K562 (cell line): Measurements from ENCODE around the gene MAP4K1. TPM values are rescaled to one million over a fixed set of nuclear protein-coding genes. Genes with fewer than 3 reads are reported as not detected.
A peak's percentile ranks its signal among the peaks of the same experiment; 100 is the strongest.

Source experiments
- ARID1B ChIP-seq: fragments of 450-650 bp; IDR thresholded peaks from 2 replicates; pipeline ENCODE4 v1.6.1; 2016; ENCODE audit warnings: antibody characterized with exemption, mild to moderate bottlenecking, inconsistent platforms
- BMI1 ChIP-seq: fragments of 150-350 bp; IDR thresholded peaks from 2 replicates; pipeline ENCODE4 v1.6.1; 2014; ENCODE audit warnings: low read length
- CUX1 ChIP-seq: fragments of 200-800 bp; sonication (Bioruptor generic); IDR thresholded peaks from 2 replicates; pipeline ENCODE4 v1.6.1; 2016; ENCODE audit warnings: missing genetic modification characterization, missing compliant biosample characterization
- GTF2B ChIP-seq: IDR thresholded peaks from 2 replicates; pipeline ENCODE4 v1.6.1; 2011; ENCODE audit not compliant: insufficient read length; ENCODE audit errors: extremely low read depth
- HCFC1 ChIP-seq: IDR thresholded peaks from 2 replicates; pipeline ENCODE4 v1.6.1; 2012; ENCODE audit warnings: low read depth, low read length, improper control_type of control experiment
- HEY1 ChIP-seq: fragments of 250-450 bp; sonication (Bioruptor Pico); IDR thresholded peaks from 2 replicates; pipeline ENCODE4 v1.5.0; 2020; ENCODE audit warnings: mild to moderate bottlenecking, moderate library complexity, borderline replicate concordance
- HLTF ChIP-seq: fragments of 450-650 bp; IDR thresholded peaks from 2 replicates; pipeline ENCODE4 v1.6.1; 2016
- HOMEZ ChIP-seq: fragments of 250-450 bp; sonication (Bioruptor Pico); IDR thresholded peaks from 2 replicates; pipeline ENCODE4 v1.4.0; 2020; ENCODE audit warnings: mild to moderate bottlenecking, moderate library complexity
- POLR2AphosphoS2 ChIP-seq: IDR thresholded peaks from 2 replicates; pipeline ENCODE4 v1.6.1; 2012; ENCODE audit warnings: low read length, improper control_type of control experiment
- SPI1 ChIP-seq: IDR thresholded peaks from 2 replicates; pipeline ENCODE4 v1.6.1; 2011; ENCODE audit warnings: low read depth, low read length, control low read depth, borderline replicate concordance
- TAF1 ChIP-seq: IDR thresholded peaks from 2 replicates; pipeline ENCODE4 v1.6.1; 2011; ENCODE audit warnings: mild to moderate bottlenecking, low read length, moderate library complexity; ENCODE audit not compliant: insufficient read depth, control insufficient read depth, severe bottlenecking; ENCODE audit errors: extremely low read depth
- TCF7 ChIP-seq: sonication (generic); IDR thresholded peaks from 2 replicates; pipeline ENCODE4 v1.6.1; 2016; ENCODE audit warnings: antibody characterized with exemption, borderline replicate concordance
- ZNF311 ChIP-seq: fragments of 250-450 bp; sonication (Bioruptor Pico); IDR thresholded peaks from 2 replicates; pipeline ENCODE4 v1.4.0; 2020; ENCODE audit warnings: mild to moderate bottlenecking, moderate library complexity
- ZNF830 ChIP-seq: fragments of 250-450 bp; sonication (Bioruptor Pico); IDR thresholded peaks from 2 replicates; pipeline ENCODE4 v1.5.0; 2021; ENCODE audit warnings: mild to moderate bottlenecking
- polyA plus RNA-seq, 8 experiments: library from polyadenylated mRNA; depleted of rRNA in 4 of 8; stranded (reverse) in 5 of 8; unstranded in 3 of 8; fragments of >200 nt; fragmentation: Nextera tagmentation in 2 of 8; fragmentation: Illumina TruSeq in 1 of 8; extraction: Ambion mirVana in 2 of 8; extraction: Trizol in 1 of 8; gene quantifications; 2 replicates each; pipeline versions ENCODE4 v1.2.1 to v1.2.3, GENCODE V29; 2011 to 2014; ENCODE audit warnings: inconsistent platforms in 1 of 8, missing spikeins in 1 of 8
- total RNA-seq, 7 experiments: library from RNA; depleted of rRNA in 6 of 7; stranded (reverse); fragments of >200 nt in 6 of 7; fragmentation: Illumina TruSeq in 2 of 7; extraction: Trizol in 2 of 7; gene quantifications; 2 replicates each; pipeline versions ENCODE4 v1.2.1 to v1.2.3, GENCODE V29; 2011 to 2021; ENCODE audit warnings: low replicate concordance in 1 of 7
- TF ChIP-seq, protein P1 (sequence below): fragments of 250-450 bp; sonication (Bioruptor Pico); IDR thresholded peaks from 2 replicates; pipeline ENCODE4 v1.4.0; 2020; ENCODE audit warnings: borderline replicate concordance
- TF ChIP-seq, protein P2 (sequence below): fragments of 450-650 bp; formaldehyde crosslinking; conservative IDR thresholded peaks from 2 replicates; pipeline ENCODE4 v1.4.0; 2022; ENCODE audit warnings: mild to moderate bottlenecking, missing genetic modification characterization

MAP4K1 gene
- total and polyA plus RNA-seq, 9 of the 15 experiments (the other 6 are each of a cell fraction or from before 2014, with no cell fraction given): 0.14 to 3.2 (median 0.73) TPM; not detected in 1

GRCh38 chr19:38647966-38648768 lies 30.4 kb upstream of the MAP4K1 start (continued):
- TF ChIP-seq BMI1 (no peak), ARID1B (peak; percentile 20; the same call in 1 of the 2 replicates), GTF2B (no peak), POLR2AphosphoS2 (no peak), ZNF830 (no peak), CUX1 (CRISPR knock-in tag) (no peak), TCF7 (no peak), HEY1 (CRISPR knock-in tag) (no peak), HCFC1 (no peak), HOMEZ (CRISPR knock-in tag) (no peak), SPI1 (no peak), HLTF (0 out of 2 replicates have a peak, but pooled peaks have one; percentile 26), ZNF311 (no peak), TAF1 (no peak)
- TF ChIP-seq, protein P1, sequence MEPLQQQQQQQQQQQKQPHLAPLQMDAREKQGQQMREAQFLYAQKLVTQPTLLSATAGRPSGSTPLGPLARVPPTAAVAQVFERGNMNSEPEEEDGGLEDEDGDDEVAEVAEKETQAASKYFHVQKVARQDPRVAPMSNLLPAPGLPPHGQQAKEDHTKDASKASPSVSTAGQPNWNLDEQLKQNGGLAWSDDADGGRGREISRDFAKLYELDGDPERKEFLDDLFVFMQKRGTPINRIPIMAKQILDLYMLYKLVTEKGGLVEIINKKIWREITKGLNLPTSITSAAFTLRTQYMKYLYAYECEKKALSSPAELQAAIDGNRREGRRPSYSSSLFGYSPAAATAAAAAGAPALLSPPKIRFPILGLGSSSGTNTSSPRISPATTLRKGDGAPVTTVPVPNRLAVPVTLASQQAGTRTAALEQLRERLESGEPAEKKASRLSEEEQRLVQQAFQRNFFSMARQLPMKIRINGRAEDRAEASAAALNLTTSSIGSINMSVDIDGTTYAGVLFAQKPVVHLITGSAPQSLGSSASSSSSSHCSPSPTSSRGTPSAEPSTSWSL (CRISPR knock-in tag): no peak
- TF ChIP-seq, protein P2, sequence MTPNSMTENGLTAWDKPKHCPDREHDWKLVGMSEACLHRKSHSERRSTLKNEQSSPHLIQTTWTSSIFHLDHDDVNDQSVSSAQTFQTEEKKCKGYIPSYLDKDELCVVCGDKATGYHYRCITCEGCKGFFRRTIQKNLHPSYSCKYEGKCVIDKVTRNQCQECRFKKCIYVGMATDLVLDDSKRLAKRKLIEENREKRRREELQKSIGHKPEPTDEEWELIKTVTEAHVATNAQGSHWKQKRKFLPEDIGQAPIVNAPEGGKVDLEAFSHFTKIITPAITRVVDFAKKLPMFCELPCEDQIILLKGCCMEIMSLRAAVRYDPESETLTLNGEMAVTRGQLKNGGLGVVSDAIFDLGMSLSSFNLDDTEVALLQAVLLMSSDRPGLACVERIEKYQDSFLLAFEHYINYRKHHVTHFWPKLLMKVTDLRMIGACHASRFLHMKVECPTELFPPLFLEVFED (CRISPR knock-in tag): no peak
